Stomach smooth muscle (tissue), 2 donors: Measurements from ENCODE around the gene FAM174C.
"Not testable (repeated sequence)": the region's sequence is repeated elsewhere in the genome, so short reads cannot be mapped to it uniquely, and the experiment has no call there.

Experiments used
- H3K27ac ChIP-seq: one replicate; pipeline ENCODE4 v1.7.0; 2013; ENCODE audit warnings: mild to moderate bottlenecking, low read length, inconsistent platforms
- H3K27me3 ChIP-seq, 2 donors: one replicate each; pipeline ENCODE4 v1.7.0; 2013; ENCODE audit warnings: low read length in 2 of 2; ENCODE audit not compliant: insufficient read depth in 2 of 2, control insufficient read depth in 1 of 2
- H3K36me3 ChIP-seq, 2 donors: one replicate each; pipeline ENCODE4 v1.7.0; 2013; ENCODE audit warnings: low read length in 2 of 2; ENCODE audit not compliant: control insufficient read depth in 2 of 2, insufficient read depth in 2 of 2
- H3K4me1 ChIP-seq: one replicate; pipeline ENCODE4 v1.7.0; 2013; ENCODE audit warnings: low read length; ENCODE audit not compliant: control insufficient read depth, insufficient read depth
- H3K4me3 ChIP-seq, 2 donors: one replicate each; pipeline ENCODE4 v1.7.0; 2013; ENCODE audit warnings: low read length in 2 of 2
- H3K9ac ChIP-seq, 2 donors: one replicate each; pipeline ENCODE4 v1.7.0; 2013; ENCODE audit warnings: low read length in 2 of 2, mild to moderate bottlenecking in 1 of 2
- H3K9me3 ChIP-seq, 2 donors: one replicate each; pipeline ENCODE4 v1.7.0; 2013; ENCODE audit warnings: low read length in 2 of 2; ENCODE audit not compliant: control insufficient read depth in 2 of 2
- donor health status: healthy.
- donor health status: Pancreatic carcinoma.

FAM174C gene

GRCh38 chr19:1299801-1300200 lies 24.5 kb downstream of the FAM174C start:
- no peak overlapping the region for H3K27ac ChIP-seq
- H3K27me3 ChIP-seq: peaks cover 9 to 12% of the 10 kb centered on the region in 2 donors
- no peak overlapping the region for H3K4me3 ChIP-seq
- H3K9me3 ChIP-seq: no peaks in the 10 kb centered on the region
- no peaks in the 10 kb centered on the region for H3K36me3 ChIP-seq
- H3K9ac ChIP-seq: no peak overlapping the region
- peaks cover 6% of the 10 kb centered on the region for H3K4me1 ChIP-seq

DNA sequence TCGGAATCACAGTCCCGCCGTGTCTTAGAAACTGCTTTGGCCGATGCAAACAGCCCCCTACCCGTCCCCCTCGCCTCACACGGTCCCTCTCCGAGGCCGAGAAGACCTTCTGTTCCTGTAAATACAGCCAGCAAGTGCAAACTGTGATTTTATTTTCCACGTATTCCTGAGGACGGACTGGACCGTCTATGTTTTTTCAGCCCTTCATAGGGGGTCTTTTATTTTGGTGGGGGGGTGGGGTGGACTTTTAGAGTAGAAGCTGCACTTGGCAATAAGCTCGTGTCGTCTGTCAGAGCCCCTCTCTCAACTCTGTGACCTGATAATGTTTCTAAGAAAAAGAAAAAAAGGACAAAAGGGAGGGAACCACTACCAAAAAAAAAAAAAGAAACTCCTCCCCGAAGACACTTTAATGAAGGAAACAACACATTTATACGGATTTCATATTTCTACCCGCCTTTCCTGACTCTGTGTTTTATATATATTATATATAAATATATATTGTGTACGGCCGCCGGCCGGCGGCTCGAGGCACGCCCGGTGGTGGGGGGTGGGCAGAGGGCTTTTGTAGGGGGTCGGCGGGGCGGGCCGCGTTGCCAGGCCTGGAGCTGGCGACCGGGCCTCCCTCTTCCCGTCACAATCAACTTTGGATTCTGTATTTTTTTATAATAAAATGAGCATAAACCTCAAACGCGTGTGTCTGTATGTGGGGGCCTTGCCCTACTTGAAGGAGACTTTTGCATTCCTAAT lies 25.6 kb downstream of the FAM174C start:
- Histone ChIP-seq H3K9ac (no peak overlapping the region), H3K4me3 (no peak overlapping the region), H3K27ac (no peak overlapping the region), H3K27me3 (peaks cover 4 to 5% of the 10 kb centered on the region in 2 donors), H3K36me3 (no peaks in the 10 kb centered on the region), H3K4me1 (peaks cover 2% of the 10 kb centered on the region), H3K9me3 (no peaks in the 10 kb centered on the region)

DNA sequence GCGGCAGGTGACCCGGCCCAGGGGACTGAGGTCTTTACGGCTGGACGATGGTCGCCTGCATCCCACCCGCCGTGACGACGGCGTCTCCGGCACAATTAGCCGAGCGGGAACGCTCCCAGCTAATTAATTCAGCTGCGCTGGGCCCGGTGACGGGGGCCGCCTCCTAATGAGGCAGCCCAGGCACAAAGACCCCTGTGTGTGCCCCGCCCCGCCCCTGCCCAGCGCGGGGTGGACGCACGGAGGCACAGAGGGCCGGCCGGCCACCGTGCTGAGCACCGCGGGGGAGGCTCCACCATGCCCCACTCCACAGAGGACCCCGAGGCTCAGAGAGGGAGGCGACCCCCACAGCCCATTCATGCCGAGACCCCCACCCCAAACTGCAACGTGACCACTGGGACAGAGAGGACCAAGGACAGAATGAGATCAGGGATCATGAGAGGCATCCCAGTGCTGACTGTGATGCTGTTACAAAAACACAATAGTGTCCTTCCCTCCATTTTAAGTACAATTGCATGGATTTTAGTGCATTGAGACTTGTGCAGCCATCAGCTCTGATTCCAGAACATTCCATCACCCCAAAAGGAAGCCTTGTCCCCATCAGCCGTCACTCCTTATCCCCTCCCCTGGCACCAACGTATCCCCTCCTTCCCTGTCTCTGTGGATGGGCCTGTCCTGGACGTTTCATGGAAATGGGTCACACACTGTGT lies 27.4 kb downstream of the FAM174C start:
- no peak overlapping the region for H3K4me3 ChIP-seq
- no peaks in the 10 kb centered on the region for H3K9me3 ChIP-seq
- no peak overlapping the region for H3K9ac ChIP-seq
- H3K27me3 ChIP-seq: no peaks in the 10 kb centered on the region
- no peaks in the 10 kb centered on the region for H3K36me3 ChIP-seq
- peaks cover 2% of the 10 kb centered on the region for H3K4me1 ChIP-seq
- no peak overlapping the region for H3K27ac ChIP-seq

- no peak overlapping the region for H3K4me3 ChIP-seq
- H3K27ac ChIP-seq: no peak overlapping the region
- no peak overlapping the region for H3K9ac ChIP-seq
Measured at GRCh38 chr19:1304197-1304924, 29.0 kb downstream of the FAM174C start.

GRCh38 chr19:1305354-1305753 lies 30.0 kb downstream of the FAM174C start:
- H3K4me1 ChIP-seq, H3K9ac ChIP-seq, H3K36me3 ChIP-seq, H3K27ac ChIP-seq, H3K27me3 ChIP-seq, H3K9me3 ChIP-seq, H3K4me3 ChIP-seq: not testable (repeated sequence)

More at GRCh38 chr19:1304197-1304924, 29.0 kb downstream of the FAM174C start:
- peaks cover 2% of the 10 kb centered on the region for H3K4me1 ChIP-seq
- no peaks in the 10 kb centered on the region for H3K9me3 ChIP-seq
- H3K36me3 ChIP-seq: no peaks in the 10 kb centered on the region
- H3K27me3 ChIP-seq: peaks cover 1 to 3% of the 10 kb centered on the region in 2 donors

DNA sequence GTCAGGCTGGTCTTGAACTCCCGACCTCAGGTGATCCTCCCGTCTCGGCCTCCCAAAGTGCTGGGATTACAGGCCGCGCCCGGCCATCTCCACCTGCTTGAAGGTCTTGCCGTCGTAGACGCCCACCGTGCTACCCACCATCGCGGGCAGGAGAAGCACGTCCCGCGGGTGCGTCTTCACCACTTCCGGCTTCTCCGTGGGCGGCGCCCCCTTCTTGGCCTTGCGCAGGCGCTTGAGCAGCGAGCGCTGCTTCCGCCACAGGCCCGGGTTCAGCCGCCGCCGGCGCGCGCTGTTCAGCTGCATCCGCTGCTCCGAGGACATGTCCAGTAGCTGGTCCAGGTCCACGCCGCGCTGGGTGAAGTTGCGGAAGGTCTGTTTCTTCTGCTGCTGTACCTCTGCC lies 32.0 kb downstream of the FAM174C start:
- peaks cover 7 to 17% of the 10 kb centered on the region in 2 donors for H3K27me3 ChIP-seq
- H3K9me3 ChIP-seq: no peaks in the 10 kb centered on the region
- no peak overlapping the region for H3K9ac ChIP-seq
- H3K36me3 ChIP-seq: no peaks in the 10 kb centered on the region
- no peak overlapping the region for H3K27ac ChIP-seq
- peaks cover 2% of the 10 kb centered on the region for H3K4me1 ChIP-seq
- H3K4me3 ChIP-seq: no peak overlapping the region

- Histone ChIP-seq H3K36me3 (no peaks in the 10 kb centered on the region), H3K27me3 (peaks cover 7 to 17% of the 10 kb centered on the region in 2 donors), H3K27ac (no peak overlapping the region), H3K4me1 (peaks cover 2% of the 10 kb centered on the region), H3K9me3 (no peaks in the 10 kb centered on the region), H3K9ac (no peak overlapping the region), H3K4me3 (no peak overlapping the region)
Measured at GRCh38 chr19:1307755-1308303, 32.5 kb downstream of the FAM174C start.

DNA sequence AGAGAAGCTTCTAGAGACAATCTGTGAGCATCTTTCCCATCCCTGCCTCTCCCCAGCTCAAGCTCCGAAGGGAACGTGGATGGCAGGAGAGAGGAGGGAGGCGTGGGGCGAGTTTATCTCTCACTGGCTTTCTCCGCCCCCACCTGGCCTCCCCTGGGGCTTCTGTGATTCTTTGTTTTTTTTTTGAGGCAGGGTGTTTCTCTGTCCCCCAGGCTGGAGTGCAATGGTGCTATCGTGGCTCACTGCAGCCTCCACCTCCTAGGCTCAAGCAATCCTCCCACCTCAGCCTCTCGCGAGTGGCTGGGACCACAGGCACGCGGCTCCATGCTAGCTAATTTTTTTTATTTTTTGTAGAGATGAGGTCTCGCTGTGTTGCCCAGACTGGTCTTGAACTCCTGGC lies 33.4 kb downstream of the FAM174C start:
- H3K4me3 ChIP-seq: no peak overlapping the region
- no peak overlapping the region for H3K9ac ChIP-seq
- H3K27me3 ChIP-seq: peaks cover 7 to 19% of the 10 kb centered on the region in 2 donors
- H3K27ac ChIP-seq: no peak overlapping the region
- H3K4me1 ChIP-seq: peaks cover under 1% of the 10 kb centered on the region
- H3K36me3 ChIP-seq: no peaks in the 10 kb centered on the region
- H3K9me3 ChIP-seq: no peaks in the 10 kb centered on the region

DNA sequence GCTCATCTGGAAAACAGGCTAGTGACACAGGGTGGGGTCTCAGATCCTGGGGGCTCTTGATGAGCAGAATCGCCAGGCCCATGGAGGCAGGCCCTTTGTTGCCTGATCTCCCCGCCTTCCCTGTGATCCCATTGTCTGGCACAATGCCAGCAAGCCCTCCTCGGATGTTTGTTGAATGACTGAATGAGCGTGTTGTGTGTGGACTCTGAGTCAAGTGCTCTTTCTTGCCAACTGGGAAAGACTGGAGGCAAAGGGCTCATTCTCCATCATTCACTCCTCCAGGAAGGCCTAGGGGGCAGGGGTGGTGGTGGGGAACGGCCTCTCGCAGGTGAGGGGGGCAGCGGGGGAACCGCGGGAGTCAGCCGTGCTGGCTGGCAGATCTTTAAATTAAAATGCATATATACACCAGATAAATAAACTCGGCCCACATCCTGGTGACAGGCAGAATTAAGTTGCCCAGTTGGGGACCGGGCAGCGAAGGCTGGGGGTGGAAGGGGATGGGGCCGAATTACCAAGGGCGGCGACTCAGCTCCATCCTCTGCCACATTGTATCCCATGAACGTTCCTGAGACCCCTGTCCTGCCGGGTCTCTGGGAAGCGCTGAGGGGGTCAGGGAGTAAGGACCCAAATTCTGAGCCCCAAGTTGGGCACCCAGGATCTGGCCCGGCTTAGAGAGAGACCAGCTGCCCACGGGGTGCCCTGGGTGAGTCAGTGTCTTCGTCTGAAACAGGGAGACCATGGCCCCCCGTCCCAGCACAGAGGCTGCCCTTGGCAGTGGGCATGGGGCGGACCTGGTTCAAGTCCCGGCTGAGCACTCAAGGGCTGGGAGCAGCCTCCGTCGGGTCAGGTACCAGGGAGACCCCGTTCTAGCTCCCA lies 34.9 kb downstream of the FAM174C start:
- H3K4me3 ChIP-seq: no peak overlapping the region
- no peak overlapping the region for H3K9ac ChIP-seq
- peaks cover 9 to 26% of the 10 kb centered on the region in 2 donors for H3K27me3 ChIP-seq
- H3K4me1 ChIP-seq: peaks cover under 1% of the 10 kb centered on the region
- no peaks in the 10 kb centered on the region for H3K36me3 ChIP-seq
- H3K27ac ChIP-seq: no peak overlapping the region
- no peaks in the 10 kb centered on the region for H3K9me3 ChIP-seq

- Histone ChIP-seq H3K27ac (no peak overlapping the region), H3K36me3 (no peaks in the 10 kb centered on the region), H3K4me1 (peaks cover 5% of the 10 kb centered on the region), H3K9ac (no peak overlapping the region), H3K9me3 (no peaks in the 10 kb centered on the region), H3K4me3 (no peak overlapping the region), H3K27me3 (peaks cover 10 to 32% of the 10 kb centered on the region in 2 donors)
Measured at GRCh38 chr19:1310853-1311180, 35.5 kb downstream of the FAM174C start.
